Astrocyte (in vitro differentiated cells and primary cell): ENCODE measurements around the gene IGFBP5. TPM values are rescaled to one million over a fixed set of nuclear protein-coding genes. Genes with fewer than 3 reads are reported as not detected.

Experiments used
- DNase-seq: peaks from one replicate; pipeline ENCODE4 v3.0.0-alpha.2; 2010; ENCODE audit warnings: low read depth
- FAIRE-seq: peaks from 2 replicates; lab custom pipeline; 2011; peaks lifted over from hg19 to GRCh38; lab: Jason Lieb, UNC
- H2AFZ ChIP-seq: 2 replicates; pipeline ENCODE4 v1.6.0; 2012; ENCODE audit warnings: low read depth, low read length, inconsistent platforms
- H3K27ac ChIP-seq: 2 replicates; pipeline ENCODE4 v1.5.1; 2011; ENCODE audit warnings: low read depth, low read length, inconsistent platforms
- H3K27me3 ChIP-seq: 2 replicates; pipeline ENCODE4 v1.6.0; 2011; ENCODE audit warnings: low read length, inconsistent platforms; ENCODE audit not compliant: insufficient read depth
- H3K36me3 ChIP-seq: 2 replicates; pipeline ENCODE4 v1.5.1; 2011; ENCODE audit warnings: low read length, inconsistent platforms; ENCODE audit not compliant: insufficient read depth
- H3K4me1 ChIP-seq: 2 replicates; pipeline ENCODE4 v1.5.1; 2011; ENCODE audit warnings: low read length, inconsistent platforms; ENCODE audit not compliant: insufficient read depth
- H3K4me2 ChIP-seq: 2 replicates; pipeline ENCODE4 v1.6.0; 2012; ENCODE audit warnings: low read length, inconsistent platforms
- H3K4me3 ChIP-seq: 2 replicates; pipeline ENCODE4 v1.5.1; 2011; ENCODE audit warnings: low read depth, mild to moderate bottlenecking, low read length, inconsistent platforms; ENCODE audit not compliant: insufficient read depth
- H3K79me2 ChIP-seq: 2 replicates; pipeline ENCODE4 v1.6.0; 2012; ENCODE audit warnings: mild to moderate bottlenecking, low read length, inconsistent platforms; ENCODE audit not compliant: insufficient read depth
- H3K9ac ChIP-seq: 2 replicates; pipeline ENCODE4 v1.6.0; 2012; ENCODE audit warnings: mild to moderate bottlenecking, low read length, inconsistent platforms
- H3K9me3 ChIP-seq: 2 replicates; pipeline ENCODE4 v1.5.1; 2012; ENCODE audit warnings: low read depth, mild to moderate bottlenecking, low read length, inconsistent platforms; ENCODE audit not compliant: insufficient read depth
- H4K20me1 ChIP-seq: 2 replicates; pipeline ENCODE4 v1.6.0; 2012; ENCODE audit warnings: low read length, inconsistent platforms; ENCODE audit not compliant: insufficient read depth
- H3K27ac Mint-ChIP-seq: one replicate; pipeline ENCODE4 v1.8.0; 2021; ENCODE audit warnings: mild to moderate bottlenecking, mixed read lengths; ENCODE audit not compliant: unreplicated experiment
- H3K27me3 Mint-ChIP-seq: one replicate; pipeline ENCODE4 v1.8.0; 2021; ENCODE audit warnings: low read depth, mixed read lengths; ENCODE audit not compliant: unreplicated experiment
- H3K36me3 Mint-ChIP-seq: one replicate; pipeline ENCODE4 v1.8.0; 2021; ENCODE audit warnings: low read depth, mixed read lengths; ENCODE audit not compliant: unreplicated experiment
- H3K4me1 Mint-ChIP-seq: one replicate; pipeline ENCODE4 v1.8.0; 2021; ENCODE audit warnings: low read depth, mixed read lengths; ENCODE audit not compliant: unreplicated experiment
- H3K4me3 Mint-ChIP-seq: one replicate; pipeline ENCODE4 v1.8.0; 2021; ENCODE audit warnings: mild to moderate bottlenecking, moderate library complexity, mixed read lengths; ENCODE audit not compliant: unreplicated experiment
- H3K9me3 Mint-ChIP-seq: one replicate; pipeline ENCODE4 v1.8.0; 2021; ENCODE audit warnings: mild to moderate bottlenecking, mixed read lengths; ENCODE audit not compliant: unreplicated experiment
- CTCF ChIP-seq: IDR thresholded peaks from 2 replicates; pipeline ENCODE4 v1.5.1; 2011; ENCODE audit warnings: low read depth, mild to moderate bottlenecking, inconsistent platforms, low read length, moderate library complexity; ENCODE audit not compliant: insufficient read depth
- EZH2 ChIP-seq: IDR thresholded peaks from 2 replicates; pipeline ENCODE4 v1.6.1; 2012; ENCODE audit warnings: mild to moderate bottlenecking, low read length, inconsistent platforms; ENCODE audit not compliant: insufficient read depth
- total RNA-seq: library from RNA; stranded (reverse); gene quantifications from 2 replicates; pipeline ENCODE4 v1.2.1, GENCODE V29; 2021

The IGFBP5 gene
- total RNA-seq, 1 donor from 2014 or later, result 422 TPM

- Histone ChIP-seq H3K4me2 (no peak overlapping the region), H4K20me1 (peaks cover 71% of the 10 kb centered on the region), H3K4me3 (no peak overlapping the region), H3K36me3 (peaks cover 8% of the 10 kb centered on the region), H3K4me1 (peaks cover 10% of the 10 kb centered on the region), H3K27ac (no peak overlapping the region), H2AFZ (no peak overlapping the region), H3K27me3 (no peaks in the 10 kb centered on the region), H3K79me2 (peaks cover 20% of the 10 kb centered on the region), H3K9me3 (no peaks in the 10 kb centered on the region), H3K9ac (no peak overlapping the region)
- DNase-seq (peak; percentile 70), FAIRE-seq (no peak)
- Mint-ChIP-seq H3K27ac (peak overlapping the region; percentile 67), H3K9me3 (peaks cover 2% of the 10 kb centered on the region), H3K27me3 (no peaks in the 10 kb centered on the region), H3K4me1 (peaks cover 63% of the 10 kb centered on the region), H3K4me3 (no peak overlapping the region), H3K36me3 (peaks cover 12% of the 10 kb centered on the region)
- TF ChIP-seq EZH2, result no peak
- no peak for TF ChIP-seq CTCF
Observed at GRCh38 chr2:216683846-216684245, 11.5 kb downstream of the IGFBP5 start.

GRCh38 chr2:216681683-216682082, 13.7 kb downstream of the IGFBP5 start:
- no peak for DNase-seq
- H4K20me1 ChIP-seq, result peaks cover 73% of the 10 kb centered on the region
- H2AFZ ChIP-seq, result no peak overlapping the region
- Mint-ChIP-seq H3K36me3 (peaks cover 15% of the 10 kb centered on the region), H3K9me3 (peaks cover 2% of the 10 kb centered on the region), H3K4me3 (no peak overlapping the region), H3K4me1 (peaks cover 51% of the 10 kb centered on the region), H3K27ac (peak overlapping the region; percentile 85), H3K27me3 (no peaks in the 10 kb centered on the region)
- H3K4me3 ChIP-seq, result no peak overlapping the region
- H3K27ac ChIP-seq, result no peak overlapping the region
- no peak for FAIRE-seq
- no peaks in the 10 kb centered on the region for H3K9me3 ChIP-seq
- peaks cover 10% of the 10 kb centered on the region for H3K4me1 ChIP-seq
- peak overlapping the region; percentile 60 for H3K4me2 ChIP-seq
- no peaks in the 10 kb centered on the region for H3K27me3 ChIP-seq
- peaks cover 5% of the 10 kb centered on the region for H3K79me2 ChIP-seq
- H3K36me3 ChIP-seq, result peaks cover 19% of the 10 kb centered on the region
- H3K9ac ChIP-seq, result no peak overlapping the region
- TF ChIP-seq CTCF, result no peak
- TF ChIP-seq EZH2, result no peak

- FAIRE-seq, result no peak
- no peak for DNase-seq
- peaks cover 19% of the 10 kb centered on the region for H3K36me3 ChIP-seq
- peaks cover 5% of the 10 kb centered on the region for H3K79me2 ChIP-seq
- peaks cover 10% of the 10 kb centered on the region for H3K4me1 ChIP-seq
- no peak overlapping the region for H3K9ac ChIP-seq
- Mint-ChIP-seq H3K27ac (no peak overlapping the region), H3K9me3 (peaks cover 2% of the 10 kb centered on the region), H3K36me3 (peaks cover 17% of the 10 kb centered on the region), H3K4me3 (no peak overlapping the region), H3K27me3 (no peaks in the 10 kb centered on the region), H3K4me1 (peaks cover 49% of the 10 kb centered on the region)
- H3K9me3 ChIP-seq, result no peaks in the 10 kb centered on the region
- TF ChIP-seq EZH2 (no peak), CTCF (no peak)
- no peak overlapping the region for H3K4me2 ChIP-seq
- H4K20me1 ChIP-seq, result peaks cover 69% of the 10 kb centered on the region
- H2AFZ ChIP-seq, result no peak overlapping the region
- H3K27ac ChIP-seq, result no peak overlapping the region
- no peaks in the 10 kb centered on the region for H3K27me3 ChIP-seq
- H3K4me3 ChIP-seq, result no peak overlapping the region
Observed at GRCh38 chr2:216680951-216681629, 14.3 kb downstream of the IGFBP5 start.
